HUES64 (cell line): Measurements from ENCODE around the gene PKD2.
"Not testable (repeated sequence)": the region's sequence is repeated elsewhere in the genome, so short reads cannot be mapped to it uniquely, and the experiment has no call there.

Experiments used
- H3K27ac ChIP-seq: 2 replicates; pipeline ENCODE4 v1.7.0; 2013; ENCODE audit warnings: low read depth, low read length, inconsistent platforms
- H3K27me3 ChIP-seq: 2 replicates; pipeline ENCODE4 v1.6.1; 2013; ENCODE audit warnings: mild to moderate bottlenecking, low read length; ENCODE audit not compliant: insufficient read depth
- H3K36me3 ChIP-seq: 2 replicates; pipeline ENCODE4 v1.6.1; 2013; ENCODE audit warnings: mild to moderate bottlenecking, low read length; ENCODE audit not compliant: insufficient read depth
- H3K4me1 ChIP-seq: 2 replicates; pipeline ENCODE4 v1.6.1; 2013; ENCODE audit warnings: mild to moderate bottlenecking, low read length, moderate library complexity; ENCODE audit not compliant: insufficient read depth
- H3K4me3 ChIP-seq: 2 replicates; pipeline ENCODE4 v1.5.1; 2013; ENCODE audit warnings: mild to moderate bottlenecking, low read length, moderate library complexity
- H3K9ac ChIP-seq: 2 replicates; pipeline ENCODE4 v1.6.1; 2013; ENCODE audit warnings: mild to moderate bottlenecking, low read depth, low read length
- H3K9me3 ChIP-seq: 2 replicates; pipeline ENCODE4 v1.6.1; 2013; ENCODE audit warnings: low read depth, low read length; ENCODE audit not compliant: insufficient read depth
- WGBS: fragments of 150-250, 120-280 bp; methylation state at CpG from one replicate; pipeline ENCODE4 v1.1.7; 2013; ENCODE audit warnings: missing lambda C conversion rate; 5-methylcytosine and 5-hydroxymethylcytosine counted together

Gene PKD2

GRCh38 chr4:87989765-87990164, 17.7 kb upstream of the PKD2 start:
- H3K4me1 ChIP-seq, result peaks cover 1% of the 10 kb centered on the region; the same call in 1 of the 2 replicates
- 86% methylated on average over 4 of the region's 4 CpGs for WGBS
- H3K4me3 ChIP-seq, result no peak overlapping the region
- no peaks in the 10 kb centered on the region for H3K36me3 ChIP-seq
- H3K27me3 ChIP-seq, result no peaks in the 10 kb centered on the region
- no peaks in the 10 kb centered on the region for H3K9me3 ChIP-seq
- H3K9ac ChIP-seq, result no peak overlapping the region
- H3K27ac ChIP-seq, result no peak overlapping the region

GRCh38 chr4:87995435-87995834, 12.0 kb upstream of the PKD2 start:
- Histone ChIP-seq H3K9ac (no peak overlapping the region), H3K4me1 (peaks cover 8% of the 10 kb centered on the region; the same call in 1 of the 2 replicates), H3K4me3 (no peak overlapping the region), H3K27me3 (no peaks in the 10 kb centered on the region), H3K27ac (no peak overlapping the region), H3K9me3 (no peaks in the 10 kb centered on the region), H3K36me3 (no peaks in the 10 kb centered on the region)
- WGBS, result 57% methylated on average over 3 of the region's 3 CpGs

DNA sequence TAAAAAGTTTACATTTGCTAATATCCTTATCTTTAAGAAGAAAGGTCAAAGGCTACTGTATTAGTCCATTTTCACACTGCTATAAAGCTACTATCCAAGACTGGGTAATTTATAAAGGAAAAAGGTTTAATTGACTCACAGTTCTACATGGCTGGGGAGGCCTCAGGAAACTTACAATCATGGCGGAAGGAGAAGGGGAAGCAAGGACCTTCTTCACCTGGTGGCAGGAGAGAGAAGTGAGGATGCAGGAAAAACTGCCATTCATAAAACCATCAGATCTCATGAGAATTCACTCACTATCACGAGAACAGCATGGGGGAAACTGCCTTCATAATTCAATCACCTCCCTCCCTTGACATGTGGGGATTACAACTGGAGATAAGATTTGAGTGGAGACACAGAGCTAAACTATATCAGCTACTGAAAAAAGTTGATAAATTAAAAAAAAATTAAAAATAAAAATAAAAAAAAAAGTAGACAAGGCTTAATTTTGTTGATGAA, 8.2 kb upstream of the PKD2 start:
- H3K9ac ChIP-seq, H3K36me3 ChIP-seq, H3K27ac ChIP-seq, H3K9me3 ChIP-seq, H3K27me3 ChIP-seq, H3K4me3 ChIP-seq: not testable (repeated sequence)
- 95% methylated on average over 1 of the region's 2 CpGs for WGBS
- H3K4me1 ChIP-seq, result peaks cover 16% of the 10 kb centered on the region; the same call in 1 of the 2 replicates

GRCh38 chr4:88001871-88002270, 5.6 kb upstream of the PKD2 start:
- Histone ChIP-seq H3K27ac (no peak overlapping the region), H3K4me3 (no peak overlapping the region), H3K36me3 (no peaks in the 10 kb centered on the region), H3K9me3 (no peaks in the 10 kb centered on the region), H3K4me1 (peaks cover 8% of the 10 kb centered on the region; the same call in 1 of the 2 replicates), H3K9ac (no peak overlapping the region), H3K27me3 (peaks cover 19% of the 10 kb centered on the region)
- WGBS, result 86% methylated on average over 3 of the region's 3 CpGs

- H3K4me1 ChIP-seq, result peaks cover 8% of the 10 kb centered on the region; the same call in 1 of the 2 replicates
- H3K36me3 ChIP-seq, result no peaks in the 10 kb centered on the region
- no peak overlapping the region for H3K9ac ChIP-seq
- no peak overlapping the region for H3K27ac ChIP-seq
- WGBS, result 87% methylated on average over 4 of the region's 4 CpGs
- H3K9me3 ChIP-seq, result no peaks in the 10 kb centered on the region
- peaks cover 23% of the 10 kb centered on the region for H3K27me3 ChIP-seq
- H3K4me3 ChIP-seq, result no peak overlapping the region
Observed at GRCh38 chr4:88002786-88003185, 4.6 kb upstream of the PKD2 start.

- WGBS, result 66% methylated on average over 3 of the region's 3 CpGs
- no peaks in the 10 kb centered on the region for H3K36me3 ChIP-seq
Observed at GRCh38 chr4:88003261-88003660, 4.2 kb upstream of the PKD2 start.

DNA sequence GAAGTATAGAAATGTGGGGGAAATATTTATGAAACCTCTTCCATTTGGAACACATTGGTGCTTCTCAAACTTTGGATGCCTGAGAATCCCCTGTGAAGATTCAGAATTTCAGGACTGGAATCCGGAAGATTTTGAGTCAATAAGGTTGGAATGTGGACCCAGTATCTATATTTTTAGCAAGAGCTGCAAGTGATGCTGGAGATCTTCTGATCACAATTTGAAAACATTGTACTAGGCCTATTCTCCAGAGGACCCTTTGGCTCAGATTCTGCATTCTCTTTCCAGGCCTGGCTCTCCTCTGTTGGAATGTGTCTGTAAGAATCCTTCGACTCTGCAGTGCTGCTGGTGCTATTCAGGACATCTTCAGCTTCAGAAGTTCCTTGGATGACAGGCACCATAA, 2.4 kb upstream of the PKD2 start:
- WGBS, result 94% methylated on average over 2 of the region's 2 CpGs
- Histone ChIP-seq H3K27me3 (peaks cover 23% of the 10 kb centered on the region), H3K36me3 (no peaks in the 10 kb centered on the region), H3K4me1 (peaks cover 24% of the 10 kb centered on the region), H3K9me3 (no peaks in the 10 kb centered on the region), H3K4me3 (no peak overlapping the region), H3K27ac (no peak overlapping the region), H3K9ac (no peak overlapping the region)

More at GRCh38 chr4:88003261-88003660, 4.2 kb upstream of the PKD2 start:
- H3K9me3 ChIP-seq, result no peaks in the 10 kb centered on the region
- H3K27ac ChIP-seq, result no peak overlapping the region
- no peak overlapping the region for H3K4me3 ChIP-seq
- H3K9ac ChIP-seq, result no peak overlapping the region
- peaks cover 8% of the 10 kb centered on the region; the same call in 1 of the 2 replicates for H3K4me1 ChIP-seq
- peaks cover 23% of the 10 kb centered on the region for H3K27me3 ChIP-seq

DNA sequence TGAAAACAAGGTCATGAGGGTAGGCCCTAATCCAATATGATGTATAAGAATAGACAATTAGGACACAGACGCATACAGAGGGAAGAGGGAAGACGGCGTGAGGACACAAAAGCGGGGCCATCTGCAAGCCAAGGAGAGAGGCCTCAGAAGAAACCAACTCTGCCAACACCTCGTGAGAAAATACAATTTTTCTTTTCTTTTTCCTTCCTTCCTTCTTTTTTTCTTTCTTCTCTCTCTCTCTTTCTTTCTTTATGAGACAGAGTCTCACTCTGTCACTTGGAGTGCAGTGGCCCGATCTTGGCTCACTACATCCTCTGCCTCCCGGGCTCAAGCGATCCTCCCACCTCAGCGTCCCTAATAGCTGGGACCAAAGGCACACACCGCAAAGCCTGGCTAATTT, 1.5 kb upstream of the PKD2 start:
- 92% methylated on average over 10 of the region's 10 CpGs for WGBS
- no peaks in the 10 kb centered on the region for H3K36me3 ChIP-seq

DNA sequence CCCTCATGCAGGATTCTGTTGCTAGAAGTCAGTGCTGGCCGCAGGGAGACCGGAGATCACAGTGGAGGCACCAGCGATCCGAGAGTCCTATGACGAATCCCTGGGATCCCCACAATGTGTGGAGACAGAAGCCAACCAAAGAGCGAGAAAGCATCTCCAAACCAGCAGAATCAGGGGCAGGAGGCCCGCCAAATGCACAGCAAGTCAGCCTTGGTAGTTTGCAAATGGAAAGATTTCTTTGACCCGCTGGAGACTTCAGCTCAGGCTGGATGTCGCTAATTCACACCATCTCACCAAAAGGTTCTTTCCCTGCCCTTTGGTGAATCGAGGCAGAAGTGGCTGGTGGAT, 505 bp upstream of the PKD2 start:
- H3K9ac ChIP-seq, result peak overlapping the region; percentile 88

More for the DNA sequence above, 1.5 kb upstream of the PKD2 start:
- no peaks in the 10 kb centered on the region for H3K9me3 ChIP-seq
- H3K9ac ChIP-seq, result no peak overlapping the region
- peaks cover 23% of the 10 kb centered on the region for H3K27me3 ChIP-seq
- H3K27ac ChIP-seq, result no peak overlapping the region
- H3K4me3 ChIP-seq, result no peak overlapping the region
- peaks cover 32% of the 10 kb centered on the region for H3K4me1 ChIP-seq

DNA sequence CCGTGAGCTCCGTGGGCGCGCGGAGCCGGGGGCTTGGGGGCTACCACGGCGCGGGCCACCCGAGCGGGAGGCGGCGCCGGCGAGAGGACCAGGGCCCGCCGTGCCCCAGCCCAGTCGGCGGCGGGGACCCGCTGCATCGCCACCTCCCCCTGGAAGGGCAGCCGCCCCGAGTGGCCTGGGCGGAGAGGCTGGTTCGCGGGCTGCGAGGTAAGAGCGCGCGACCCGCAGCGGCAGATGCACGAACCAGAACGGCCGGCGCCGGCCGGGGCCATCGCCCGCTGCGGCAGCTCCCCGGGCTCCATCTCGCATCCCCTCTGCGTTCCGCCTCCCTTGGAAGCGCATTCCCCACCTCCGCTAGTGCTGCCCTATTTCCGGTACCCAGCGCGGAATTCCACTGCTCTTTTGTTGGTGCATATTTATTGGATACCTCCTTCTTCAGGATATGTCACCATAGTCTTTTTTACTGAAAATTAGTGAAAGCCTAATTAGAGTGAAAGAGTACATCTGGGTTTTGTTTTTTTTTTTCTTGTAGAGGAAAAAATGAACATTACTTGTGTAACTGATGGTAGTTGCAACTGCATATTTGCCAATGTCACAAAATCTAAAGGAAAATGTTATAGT, 797 bp downstream of the PKD2 start:
- peaks cover 40% of the 10 kb centered on the region for H3K4me1 ChIP-seq
- H3K27ac ChIP-seq, result peak overlapping the region; percentile 15; the same call in 1 of the 2 replicates
- peak overlapping the region; percentile 83 for H3K4me3 ChIP-seq
- under 1% methylated on average over 51 of the region's 51 CpGs for WGBS
- peaks cover 23% of the 10 kb centered on the region for H3K27me3 ChIP-seq
- peak overlapping the region; percentile 88 for H3K9ac ChIP-seq
- H3K36me3 ChIP-seq, result no peaks in the 10 kb centered on the region
- no peaks in the 10 kb centered on the region for H3K9me3 ChIP-seq

More for the DNA sequence above, 505 bp upstream of the PKD2 start:
- Histone ChIP-seq H3K36me3 (no peaks in the 10 kb centered on the region), H3K9me3 (no peaks in the 10 kb centered on the region), H3K27me3 (peaks cover 23% of the 10 kb centered on the region), H3K4me3 (peak overlapping the region; percentile 83), H3K27ac (no peak overlapping the region), H3K4me1 (peaks cover 39% of the 10 kb centered on the region)
- 27% methylated on average over 10 of the region's 10 CpGs for WGBS

DNA sequence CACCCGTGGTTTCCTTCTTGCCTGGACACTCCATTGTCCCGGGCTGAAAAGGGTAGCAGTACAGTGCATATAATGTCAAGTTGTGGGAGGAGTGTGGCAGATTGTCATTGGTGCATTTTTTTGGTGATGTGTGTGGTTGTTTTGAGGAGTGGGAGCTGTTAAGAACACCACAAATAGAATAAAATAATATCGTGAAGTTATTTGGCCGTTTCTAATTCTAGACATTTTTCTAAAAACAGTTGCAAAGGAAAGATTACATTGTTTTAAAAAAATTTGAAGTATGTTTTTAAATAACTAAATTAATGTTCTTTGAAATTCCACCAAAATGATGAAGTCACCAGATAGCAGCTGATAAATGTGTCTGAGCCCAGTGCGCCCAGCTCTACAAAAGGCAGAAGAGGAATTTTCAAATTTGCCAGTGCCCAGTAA, 1.3 kb downstream of the PKD2 start:
- Histone ChIP-seq H3K27ac (no peak overlapping the region), H3K4me1 (peaks cover 35% of the 10 kb centered on the region), H3K9ac (peak overlapping the region; percentile 88), H3K36me3 (no peaks in the 10 kb centered on the region), H3K27me3 (peaks cover 23% of the 10 kb centered on the region), H3K9me3 (no peaks in the 10 kb centered on the region), H3K4me3 (peak overlapping the region; percentile 83)
- WGBS, result 18% methylated on average over 3 of the region's 5 CpGs
